Muscle layer of colon (tissue), 2 donors: ENCODE data around the gene SAMD10.

ENCODE experiments used
- H3K27ac ChIP-seq: one replicate; pipeline ENCODE4 v1.7.0; 2013; ENCODE audit warnings: low read depth, mild to moderate bottlenecking, low read length, moderate library complexity
- H3K27me3 ChIP-seq, 2 donors: one replicate each; pipeline ENCODE4 v1.7.0; 2013; ENCODE audit warnings: low read length in 2 of 2, mild to moderate bottlenecking in 2 of 2; ENCODE audit not compliant: insufficient read depth in 2 of 2, control insufficient read depth in 1 of 2
- H3K36me3 ChIP-seq: one replicate; pipeline ENCODE4 v1.7.0; 2013; ENCODE audit warnings: mild to moderate bottlenecking, low read length; ENCODE audit not compliant: insufficient read depth
- H3K4me1 ChIP-seq: one replicate; pipeline ENCODE4 v1.7.0; 2013; ENCODE audit warnings: mild to moderate bottlenecking, low read length; ENCODE audit not compliant: insufficient read depth
- H3K4me3 ChIP-seq, 2 donors: one replicate each; pipeline ENCODE4 v1.7.0; 2013; ENCODE audit warnings: low read length in 2 of 2, low read depth in 1 of 2, mild to moderate bottlenecking in 1 of 2, moderate library complexity in 1 of 2
- H3K9ac ChIP-seq: one replicate; pipeline ENCODE4 v1.7.0; 2013; ENCODE audit warnings: low read length
- H3K9me3 ChIP-seq: one replicate; pipeline ENCODE4 v1.7.0; 2013; ENCODE audit warnings: mild to moderate bottlenecking, low read length
- donor health status: abdominal sarcoma.
- donor health status: Adenocarcinoma of cecum.

SAMD10 gene

GRCh38 chr20:63979557-63980316, at the start of gene SAMD10:
TSS of gene SAMD10 (minus strand) at chr20:63979642. CDS start at chr20:63979467, 175 bp downstream.
- Histone ChIP-seq H3K4me3 (peak within 1 kb of the TSS; percentile 47 to 83), H3K9ac (no peak within 1 kb of the TSS), H3K36me3 (peaks cover 18% of the 10 kb centered on the region), H3K27ac (peak within 1 kb of the TSS; percentile 3), H3K4me1 (peaks cover 29% of the 10 kb centered on the region), H3K27me3 (peaks cover 0 to 13% of the 10 kb centered on the region in 2 donors), H3K9me3 (no peaks in the 10 kb centered on the region)

GRCh38 chr20:64027981-64028685, 48.7 kb upstream of the SAMD10 start:
- H3K9ac ChIP-seq, result no peak overlapping the region
- H3K36me3 ChIP-seq, result peaks cover 91% of the 10 kb centered on the region
- no peak overlapping the region for H3K4me3 ChIP-seq
- no peaks in the 10 kb centered on the region for H3K9me3 ChIP-seq
- H3K27ac ChIP-seq, result peak overlapping the region; percentile 59
- no peaks in the 10 kb centered on the region for H3K27me3 ChIP-seq
- H3K4me1 ChIP-seq, result peaks cover 28% of the 10 kb centered on the region

GRCh38 chr20:64025826-64026412, 46.5 kb upstream of the SAMD10 start:
- no peaks in the 10 kb centered on the region for H3K9me3 ChIP-seq
- H3K9ac ChIP-seq, result no peak overlapping the region
- peaks cover 95% of the 10 kb centered on the region for H3K36me3 ChIP-seq
- no peak overlapping the region for H3K4me3 ChIP-seq
- peaks cover 24% of the 10 kb centered on the region for H3K4me1 ChIP-seq
- H3K27me3 ChIP-seq, result no peaks in the 10 kb centered on the region
- no peak overlapping the region for H3K27ac ChIP-seq

GRCh38 chr20:64025101-64025825, 45.8 kb upstream of the SAMD10 start:
- Histone ChIP-seq H3K9ac (no peak overlapping the region), H3K4me1 (peaks cover 24% of the 10 kb centered on the region), H3K9me3 (no peaks in the 10 kb centered on the region), H3K27ac (no peak overlapping the region), H3K27me3 (no peaks in the 10 kb centered on the region), H3K4me3 (no peak overlapping the region), H3K36me3 (peaks cover 90% of the 10 kb centered on the region)

GRCh38 chr20:64024141-64024990, 44.9 kb upstream of the SAMD10 start:
- Histone ChIP-seq H3K4me1 (peaks cover 24% of the 10 kb centered on the region), H3K9ac (no peak overlapping the region), H3K27me3 (no peaks in the 10 kb centered on the region), H3K36me3 (peaks cover 86% of the 10 kb centered on the region), H3K27ac (no peak overlapping the region), H3K9me3 (no peaks in the 10 kb centered on the region), H3K4me3 (no peak overlapping the region)

GRCh38 chr20:64023361-64024140, 44.1 kb upstream of the SAMD10 start:
- Histone ChIP-seq H3K4me1 (peaks cover 19% of the 10 kb centered on the region), H3K27me3 (no peaks in the 10 kb centered on the region), H3K9ac (no peak overlapping the region), H3K4me3 (no peak overlapping the region), H3K27ac (no peak overlapping the region), H3K9me3 (no peaks in the 10 kb centered on the region), H3K36me3 (peaks cover 85% of the 10 kb centered on the region)

GRCh38 chr20:64022671-64023360, 43.4 kb upstream of the SAMD10 start:
- no peak overlapping the region for H3K27ac ChIP-seq
- peaks cover 82% of the 10 kb centered on the region for H3K36me3 ChIP-seq
- H3K27me3 ChIP-seq, result no peaks in the 10 kb centered on the region
- no peaks in the 10 kb centered on the region for H3K9me3 ChIP-seq
- peaks cover 13% of the 10 kb centered on the region for H3K4me1 ChIP-seq
- no peak overlapping the region for H3K9ac ChIP-seq
- no peak overlapping the region for H3K4me3 ChIP-seq

GRCh38 chr20:64021124-64021975, 41.9 kb upstream of the SAMD10 start:
- H3K9ac ChIP-seq, result no peak overlapping the region
- H3K9me3 ChIP-seq, result no peaks in the 10 kb centered on the region
- no peaks in the 10 kb centered on the region for H3K27me3 ChIP-seq
- H3K36me3 ChIP-seq, result peaks cover 75% of the 10 kb centered on the region
- peaks cover 5% of the 10 kb centered on the region for H3K4me1 ChIP-seq
- H3K27ac ChIP-seq, result no peak overlapping the region
- no peak overlapping the region for H3K4me3 ChIP-seq

- H3K27me3 ChIP-seq, result no peaks in the 10 kb centered on the region
- H3K36me3 ChIP-seq, result peaks cover 56% of the 10 kb centered on the region
- no peaks in the 10 kb centered on the region for H3K9me3 ChIP-seq
- H3K9ac ChIP-seq, result no peak overlapping the region
- no peaks in the 10 kb centered on the region for H3K4me1 ChIP-seq
- no peak overlapping the region for H3K27ac ChIP-seq
- H3K4me3 ChIP-seq, result no peak overlapping the region
Measured at GRCh38 chr20:64015635-64016034, 36.2 kb upstream of the SAMD10 start.
